RWPE2 (cell line): ENCODE measurements around the gene GLT1D1.

ENCODE experiments used
- ATAC-seq: fragments of 200-7000 bp; cut with Tn5 transposase; 3 replicates; pipeline ENCODE4 v1.9.1; 2021; ENCODE audit warnings: low read depth
- DNase-seq: peaks from one replicate; pipeline ENCODE4 v3.0.0-alpha.2; 2020; ENCODE audit warnings: low spot score
- H3K27ac ChIP-seq: fragments of 450-650 bp; 2 replicates; pipeline ENCODE4 v1.5.1; 2017; ENCODE audit warnings: mild to moderate bottlenecking; ENCODE audit not compliant: poor library complexity, severe bottlenecking
- H3K27me3 ChIP-seq: fragments of 250-450 bp; sonication (Bioruptor Pico); 2 replicates; pipeline ENCODE4 v1.5.1; 2021; ENCODE audit warnings: mild to moderate bottlenecking, moderate library complexity; ENCODE audit not compliant: insufficient read depth, poor library complexity, severe bottlenecking
- H3K36me3 ChIP-seq: fragments of 250-450 bp; sonication (Bioruptor Pico); 2 replicates; pipeline ENCODE4 v1.5.1; 2020; ENCODE audit warnings: low read depth, mild to moderate bottlenecking, moderate library complexity
- H3K4me1 ChIP-seq: fragments of 250-450 bp; sonication (Bioruptor Pico); 2 replicates; pipeline ENCODE4 v1.5.1; 2021; ENCODE audit warnings: mild to moderate bottlenecking, moderate library complexity; ENCODE audit not compliant: insufficient read depth, poor library complexity, severe bottlenecking
- H3K4me3 ChIP-seq: fragments of 250-450 bp; sonication (Bioruptor Pico); 2 replicates; pipeline ENCODE4 v1.5.1; 2021; ENCODE audit warnings: mild to moderate bottlenecking, moderate library complexity; ENCODE audit not compliant: severe bottlenecking
- H3K9me3 ChIP-seq: fragments of 250-450 bp; sonication (Bioruptor Pico); 2 replicates; pipeline ENCODE4 v1.5.1; 2021; ENCODE audit warnings: mild to moderate bottlenecking, moderate library complexity; ENCODE audit not compliant: severe bottlenecking
- TF ChIP-seq, protein P1 (sequence below): fragments of 450-650 bp; IDR thresholded peaks from one replicate; pipeline ENCODE4 v1.5.1; 2017; ENCODE audit warnings: mild to moderate bottlenecking, moderate library complexity; ENCODE audit not compliant: poor library complexity, severe bottlenecking

Gene GLT1D1

DNA sequence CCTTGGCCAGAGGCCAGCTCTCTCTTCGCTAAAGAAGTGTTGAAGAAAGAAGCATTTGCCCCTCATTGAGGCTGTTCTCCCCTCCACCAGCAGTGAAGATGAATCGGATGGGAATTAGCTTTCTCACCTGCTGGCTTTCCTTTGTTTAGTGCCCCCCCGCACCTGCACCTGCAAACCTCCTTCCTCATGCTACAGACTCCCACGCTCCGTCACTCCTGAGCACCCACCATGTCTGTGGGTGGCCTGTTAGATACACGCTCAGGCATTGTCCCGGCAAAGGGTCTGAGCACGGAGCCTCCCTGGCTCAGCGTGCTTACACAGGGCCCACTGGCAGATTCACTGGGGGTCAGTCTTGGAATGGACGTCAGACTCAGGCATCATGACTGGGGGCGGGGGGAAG, 121.6 kb downstream of the GLT1D1 start:
- ATAC-seq (no peak), DNase-seq (no peak)
- Histone ChIP-seq H3K4me1 (no peaks in the 10 kb centered on the region), H3K4me3 (no peak overlapping the region), H3K27me3 (no peaks in the 10 kb centered on the region), H3K36me3 (no peaks in the 10 kb centered on the region), H3K27ac (no peak overlapping the region), H3K9me3 (no peaks in the 10 kb centered on the region)
- TF ChIP-seq, protein P1, sequence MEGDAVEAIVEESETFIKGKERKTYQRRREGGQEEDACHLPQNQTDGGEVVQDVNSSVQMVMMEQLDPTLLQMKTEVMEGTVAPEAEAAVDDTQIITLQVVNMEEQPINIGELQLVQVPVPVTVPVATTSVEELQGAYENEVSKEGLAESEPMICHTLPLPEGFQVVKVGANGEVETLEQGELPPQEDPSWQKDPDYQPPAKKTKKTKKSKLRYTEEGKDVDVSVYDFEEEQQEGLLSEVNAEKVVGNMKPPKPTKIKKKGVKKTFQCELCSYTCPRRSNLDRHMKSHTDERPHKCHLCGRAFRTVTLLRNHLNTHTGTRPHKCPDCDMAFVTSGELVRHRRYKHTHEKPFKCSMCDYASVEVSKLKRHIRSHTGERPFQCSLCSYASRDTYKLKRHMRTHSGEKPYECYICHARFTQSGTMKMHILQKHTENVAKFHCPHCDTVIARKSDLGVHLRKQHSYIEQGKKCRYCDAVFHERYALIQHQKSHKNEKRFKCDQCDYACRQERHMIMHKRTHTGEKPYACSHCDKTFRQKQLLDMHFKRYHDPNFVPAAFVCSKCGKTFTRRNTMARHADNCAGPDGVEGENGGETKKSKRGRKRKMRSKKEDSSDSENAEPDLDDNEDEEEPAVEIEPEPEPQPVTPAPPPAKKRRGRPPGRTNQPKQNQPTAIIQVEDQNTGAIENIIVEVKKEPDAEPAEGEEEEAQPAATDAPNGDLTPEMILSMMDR = no peak

DNA sequence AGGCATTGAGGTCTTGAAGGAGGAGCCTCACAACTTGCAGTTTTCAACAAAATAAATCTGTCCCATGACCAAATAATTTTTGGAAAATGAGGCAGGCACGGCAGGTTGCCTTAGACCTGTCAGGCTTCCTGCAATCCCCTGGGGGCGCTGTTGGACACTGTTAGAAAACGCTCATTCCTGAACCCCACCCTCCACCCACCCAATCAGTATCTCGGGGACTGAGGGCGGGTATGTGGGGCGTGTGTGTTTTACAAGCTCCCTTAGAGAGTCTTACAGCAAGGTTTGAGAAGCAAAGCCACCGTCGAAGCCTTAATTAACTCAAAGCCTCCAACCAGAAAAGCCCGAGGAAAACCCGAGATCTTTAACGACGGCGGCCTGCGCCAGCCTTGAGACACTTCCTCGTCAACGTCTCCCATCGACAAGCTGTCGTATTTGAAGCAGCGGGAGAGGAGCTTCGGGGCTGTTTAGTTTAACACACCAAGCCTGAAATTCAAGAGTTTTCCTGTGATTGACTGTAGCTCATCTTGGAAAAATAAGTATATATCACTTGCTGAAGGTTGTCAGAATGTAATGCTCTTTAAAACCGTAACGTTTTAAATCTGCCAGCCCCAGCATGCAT, 123.0 kb downstream of the GLT1D1 start:
- ATAC-seq (no peak), DNase-seq (no peak)
- H3K9me3 ChIP-seq = no peaks in the 10 kb centered on the region
- H3K27ac ChIP-seq = no peak overlapping the region
- no peaks in the 10 kb centered on the region for H3K36me3 ChIP-seq
- H3K4me1 ChIP-seq = no peaks in the 10 kb centered on the region
- H3K27me3 ChIP-seq = no peaks in the 10 kb centered on the region
- TF ChIP-seq, protein P1 = no peak
- no peak overlapping the region for H3K4me3 ChIP-seq

DNA sequence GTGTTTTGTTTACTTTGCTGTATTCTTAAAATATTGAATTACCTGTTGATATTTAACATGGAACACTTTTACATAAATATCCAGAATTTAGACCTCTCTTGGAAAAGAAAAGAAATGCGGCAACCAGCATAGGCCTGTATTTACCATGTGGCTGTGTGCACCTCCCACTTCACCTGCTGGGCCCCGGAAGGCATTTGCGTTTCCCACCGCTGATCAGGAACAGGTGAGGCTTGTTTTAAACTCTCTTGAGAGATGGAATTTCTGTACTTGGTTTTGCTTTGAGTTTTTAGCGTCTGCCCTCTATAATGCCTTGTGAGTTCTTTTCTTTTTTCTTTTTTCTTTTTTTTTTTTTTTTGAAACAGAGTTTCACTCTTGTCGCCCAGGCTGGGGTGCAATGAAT, 124.2 kb downstream of the GLT1D1 start:
- Histone ChIP-seq H3K36me3 (no peaks in the 10 kb centered on the region), H3K9me3 (no peaks in the 10 kb centered on the region), H3K4me1 (no peaks in the 10 kb centered on the region), H3K27me3 (no peaks in the 10 kb centered on the region), H3K4me3 (no peak overlapping the region), H3K27ac (no peak overlapping the region)
- TF ChIP-seq, protein P1 = no peak
- DNase-seq (no peak), ATAC-seq (no peak)

DNA sequence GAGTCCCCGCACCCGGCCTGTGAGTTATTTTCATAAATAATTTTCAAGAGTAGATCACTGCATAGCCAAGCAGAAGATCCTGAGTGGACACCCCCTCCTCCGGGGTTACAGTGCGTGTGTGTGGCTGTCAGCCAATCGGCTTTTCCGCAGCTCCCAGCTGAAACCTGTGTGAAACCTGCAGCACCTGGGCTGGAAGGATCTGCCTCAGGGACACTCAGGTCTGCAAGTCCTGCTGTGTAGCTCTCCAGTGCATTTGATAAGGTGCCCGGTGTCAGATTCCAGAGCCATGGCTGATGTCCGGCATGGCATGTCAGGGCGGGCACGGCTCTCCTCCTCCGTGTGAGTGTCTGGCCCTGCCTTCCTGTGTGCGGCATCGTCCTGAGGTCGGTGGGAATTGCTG, 124.8 kb downstream of the GLT1D1 start:
- Histone ChIP-seq H3K4me3 (no peak overlapping the region), H3K4me1 (no peaks in the 10 kb centered on the region), H3K9me3 (no peaks in the 10 kb centered on the region), H3K27ac (no peak overlapping the region), H3K36me3 (no peaks in the 10 kb centered on the region), H3K27me3 (no peaks in the 10 kb centered on the region)
- no peak for ATAC-seq
- TF ChIP-seq, protein P1 = no peak
- no peak for DNase-seq

DNA sequence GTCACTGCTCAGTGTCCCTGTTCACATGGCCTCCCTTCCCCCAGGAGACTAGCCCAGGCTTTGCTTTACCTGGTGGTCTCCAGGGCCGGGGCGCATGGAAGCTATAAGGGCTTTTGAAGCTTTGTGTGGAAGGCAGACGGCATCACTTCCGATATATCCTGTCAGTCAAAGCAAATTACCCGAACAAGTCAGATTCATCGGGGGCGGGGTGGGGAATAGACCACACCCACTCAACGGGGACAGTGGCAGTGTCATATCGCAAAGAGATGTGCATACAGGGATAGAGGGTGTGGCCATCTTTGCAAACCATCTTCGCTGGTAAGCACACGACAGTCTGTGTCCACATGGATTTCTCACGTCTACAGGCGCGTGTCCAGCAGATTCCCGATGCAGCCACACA, 127.3 kb downstream of the GLT1D1 start:
- no peak for DNase-seq
- Histone ChIP-seq H3K4me3 (no peak overlapping the region), H3K9me3 (no peaks in the 10 kb centered on the region), H3K4me1 (no peaks in the 10 kb centered on the region), H3K36me3 (no peaks in the 10 kb centered on the region), H3K27ac (no peak overlapping the region), H3K27me3 (no peaks in the 10 kb centered on the region)
- ATAC-seq = no peak
- TF ChIP-seq, protein P1 = no peak
